GM12875 (cell line): ENCODE results near the gene FUT3.

Source experiments
- H3K4me3 ChIP-seq: one replicate; pipeline ENCODE4 v1.5.1; 2011; ENCODE audit warnings: low read depth, low read length, control low read depth
- TF ChIP-seq, protein P1 (sequence below): IDR thresholded peaks from 2 replicates; pipeline ENCODE4 v1.5.1; 2011; ENCODE audit warnings: low read depth, mild to moderate bottlenecking, control low read depth, inconsistent platforms, low read length, moderate library complexity, borderline replicate concordance; ENCODE audit not compliant: insufficient read depth

FUT3 gene

DNA sequence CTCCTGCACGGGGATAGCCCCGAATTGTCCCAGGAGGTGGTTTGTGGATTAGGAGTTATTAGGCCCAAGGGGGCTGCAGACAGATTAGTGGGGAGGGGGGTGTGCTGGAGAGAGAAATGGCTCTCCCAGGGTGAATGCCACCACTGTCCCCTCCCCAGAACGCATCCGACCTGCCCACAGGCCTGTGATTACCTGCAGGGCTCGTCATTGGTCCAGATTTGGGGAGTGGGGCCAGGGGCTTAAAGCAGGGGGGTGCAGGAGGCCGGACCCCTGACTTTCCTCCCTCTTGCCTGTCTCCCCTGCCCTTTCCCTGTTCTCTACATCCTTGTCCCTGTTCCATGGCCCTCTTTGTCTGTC lies 45.1 kb downstream of the FUT3 start:
- no peak overlapping the region for H3K4me3 ChIP-seq
- TF ChIP-seq, protein P1, sequence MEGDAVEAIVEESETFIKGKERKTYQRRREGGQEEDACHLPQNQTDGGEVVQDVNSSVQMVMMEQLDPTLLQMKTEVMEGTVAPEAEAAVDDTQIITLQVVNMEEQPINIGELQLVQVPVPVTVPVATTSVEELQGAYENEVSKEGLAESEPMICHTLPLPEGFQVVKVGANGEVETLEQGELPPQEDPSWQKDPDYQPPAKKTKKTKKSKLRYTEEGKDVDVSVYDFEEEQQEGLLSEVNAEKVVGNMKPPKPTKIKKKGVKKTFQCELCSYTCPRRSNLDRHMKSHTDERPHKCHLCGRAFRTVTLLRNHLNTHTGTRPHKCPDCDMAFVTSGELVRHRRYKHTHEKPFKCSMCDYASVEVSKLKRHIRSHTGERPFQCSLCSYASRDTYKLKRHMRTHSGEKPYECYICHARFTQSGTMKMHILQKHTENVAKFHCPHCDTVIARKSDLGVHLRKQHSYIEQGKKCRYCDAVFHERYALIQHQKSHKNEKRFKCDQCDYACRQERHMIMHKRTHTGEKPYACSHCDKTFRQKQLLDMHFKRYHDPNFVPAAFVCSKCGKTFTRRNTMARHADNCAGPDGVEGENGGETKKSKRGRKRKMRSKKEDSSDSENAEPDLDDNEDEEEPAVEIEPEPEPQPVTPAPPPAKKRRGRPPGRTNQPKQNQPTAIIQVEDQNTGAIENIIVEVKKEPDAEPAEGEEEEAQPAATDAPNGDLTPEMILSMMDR: no peak

DNA sequence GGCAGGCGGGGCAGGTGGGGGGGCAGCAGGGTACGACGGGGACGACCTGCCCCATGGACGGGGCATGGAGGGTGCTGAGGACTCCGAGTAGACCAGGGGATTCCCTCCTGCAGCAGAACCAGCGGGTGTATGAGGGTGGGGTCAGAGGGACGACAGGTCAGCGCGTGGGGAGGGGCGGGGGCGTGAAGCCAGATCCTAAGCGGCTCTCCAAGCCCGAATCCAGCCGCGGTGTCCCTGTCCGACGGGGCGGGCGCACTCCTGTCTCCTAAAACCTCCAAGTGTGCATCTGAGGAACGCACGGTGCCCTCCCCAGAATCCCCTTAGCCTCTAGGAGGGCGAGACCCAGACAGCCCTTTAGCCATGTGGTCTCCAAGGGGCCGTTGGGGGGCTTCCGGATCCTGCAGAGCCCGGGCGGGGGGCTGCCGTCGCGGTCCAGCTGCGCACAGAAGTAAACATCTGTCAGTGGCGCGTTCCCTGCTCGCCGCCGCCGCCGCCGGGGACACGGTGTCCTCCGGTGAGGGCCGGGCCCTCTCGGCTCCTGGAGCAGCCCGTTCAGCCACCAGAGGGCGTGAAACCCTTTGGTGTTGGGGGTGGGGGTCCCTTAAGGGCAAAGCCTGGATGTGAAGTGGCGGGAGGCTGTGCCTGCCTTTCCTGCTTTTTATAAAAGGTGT lies 45.7 kb downstream of the FUT3 start:
- H3K4me3 ChIP-seq: no peak overlapping the region
- TF ChIP-seq, protein P1: peak; percentile 61

DNA sequence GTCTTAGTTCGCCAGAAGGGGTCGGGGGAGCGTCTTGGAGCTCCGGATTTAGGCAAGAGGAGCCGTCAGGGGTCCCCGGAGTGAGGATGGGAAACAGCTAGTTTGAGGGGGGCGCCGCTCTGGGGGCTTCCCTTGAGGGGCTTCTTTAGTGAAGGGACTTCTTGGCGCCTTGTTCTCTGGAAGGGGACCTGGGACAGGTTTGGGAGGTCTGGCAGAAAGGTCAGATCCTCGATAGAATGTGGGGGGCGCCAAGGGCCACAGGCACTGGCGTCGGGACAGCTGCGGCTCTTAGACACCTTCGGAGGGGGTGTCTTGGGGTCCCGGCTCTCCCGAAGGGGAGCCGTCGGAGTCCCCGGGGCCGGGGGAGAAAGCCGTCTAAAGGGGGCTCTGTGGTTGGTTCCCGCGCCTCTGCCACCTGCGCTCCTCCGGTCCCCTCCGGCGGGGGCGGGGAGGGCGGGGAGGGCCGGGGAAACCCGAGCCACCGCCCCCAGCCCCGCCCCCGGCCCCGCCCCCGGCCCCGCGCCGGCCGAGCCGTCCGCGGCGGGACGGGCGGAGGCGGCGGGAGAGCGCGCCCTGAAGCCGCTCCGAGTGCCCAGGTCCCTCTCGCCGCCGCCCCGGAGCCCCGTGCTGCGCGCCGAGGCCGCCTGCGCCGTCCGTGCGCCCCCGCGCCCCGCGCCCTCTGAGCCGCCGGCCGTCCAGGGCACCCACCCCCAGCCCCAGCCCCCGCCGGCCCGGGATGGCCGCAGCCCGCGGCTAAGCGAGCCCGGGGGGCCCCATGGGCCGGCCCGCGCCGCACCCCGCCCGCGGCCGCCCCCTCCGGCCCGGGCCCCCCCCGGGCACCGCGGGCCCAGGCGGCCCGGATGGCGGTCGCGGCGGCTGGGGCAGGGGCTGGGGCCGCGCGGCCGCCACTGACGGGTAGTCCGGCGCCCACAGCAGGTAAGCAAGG lies 46.5 kb downstream of the FUT3 start, which contains the start of gene NRTN:
Gene NRTN, plus strand, starts transcription at position 552 of the 946 bp plus-strand sequence. CDS start 19,099 bp downstream, outside the sequence.
- TF ChIP-seq, protein P1: no peak
- no peak within 1 kb of the TSS for H3K4me3 ChIP-seq

DNA sequence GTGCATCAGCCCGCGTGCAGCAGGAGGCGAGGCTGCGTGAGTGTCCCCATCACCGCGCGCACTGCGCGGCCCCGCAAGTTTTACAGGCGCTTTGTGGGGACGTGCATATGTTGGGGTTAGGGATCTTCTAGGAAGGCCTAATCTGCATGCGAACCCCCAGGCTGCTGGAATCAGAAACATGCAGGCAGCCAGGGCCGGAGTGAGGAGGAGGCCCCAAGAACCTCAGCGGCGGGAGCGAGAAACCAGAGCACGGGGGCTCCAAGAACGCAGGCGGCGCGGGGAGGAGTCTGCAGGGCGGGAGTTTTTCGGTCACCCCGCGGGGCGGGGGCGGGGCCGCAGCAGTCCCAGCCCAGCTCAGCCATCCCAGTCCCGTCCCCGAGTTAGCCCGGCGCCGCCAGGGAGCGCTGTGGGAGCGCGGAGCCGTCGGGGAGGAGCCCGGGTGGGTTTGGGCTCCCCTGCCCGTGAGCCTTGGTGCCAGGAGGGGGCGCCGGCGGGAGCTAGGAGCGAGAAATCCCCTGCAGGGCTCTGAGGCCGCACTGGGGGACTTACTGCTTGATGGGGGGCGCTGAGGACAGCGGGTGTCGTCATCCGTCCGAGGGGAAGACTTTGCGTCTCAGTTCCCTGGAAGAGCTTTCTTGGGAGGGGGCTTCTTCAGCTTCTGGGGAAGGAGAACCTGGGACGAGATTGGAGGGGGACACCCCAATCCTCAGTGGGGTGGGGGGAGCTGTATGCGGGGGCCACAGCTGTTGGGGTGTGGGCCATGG lies 47.3 kb downstream of the FUT3 start:
- no peak overlapping the region for H3K4me3 ChIP-seq
- TF ChIP-seq, protein P1: peak; percentile 98

DNA sequence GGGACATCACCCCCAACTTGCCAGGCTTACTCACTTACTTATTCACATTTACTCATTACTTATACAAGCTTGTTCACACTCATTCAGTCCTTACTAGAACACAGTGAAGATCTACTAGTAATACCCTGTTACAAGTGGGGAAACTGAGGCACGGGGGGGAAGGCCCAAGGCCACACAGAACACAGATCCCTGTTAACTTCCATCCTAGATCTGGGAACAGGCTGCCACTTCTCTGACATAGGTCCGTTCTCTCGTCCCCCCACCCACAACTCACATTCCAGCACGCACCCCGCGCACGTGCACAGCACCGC lies 47.9 kb downstream of the FUT3 start:
- TF ChIP-seq, protein P1: no peak
- H3K4me3 ChIP-seq: no peak overlapping the region

DNA sequence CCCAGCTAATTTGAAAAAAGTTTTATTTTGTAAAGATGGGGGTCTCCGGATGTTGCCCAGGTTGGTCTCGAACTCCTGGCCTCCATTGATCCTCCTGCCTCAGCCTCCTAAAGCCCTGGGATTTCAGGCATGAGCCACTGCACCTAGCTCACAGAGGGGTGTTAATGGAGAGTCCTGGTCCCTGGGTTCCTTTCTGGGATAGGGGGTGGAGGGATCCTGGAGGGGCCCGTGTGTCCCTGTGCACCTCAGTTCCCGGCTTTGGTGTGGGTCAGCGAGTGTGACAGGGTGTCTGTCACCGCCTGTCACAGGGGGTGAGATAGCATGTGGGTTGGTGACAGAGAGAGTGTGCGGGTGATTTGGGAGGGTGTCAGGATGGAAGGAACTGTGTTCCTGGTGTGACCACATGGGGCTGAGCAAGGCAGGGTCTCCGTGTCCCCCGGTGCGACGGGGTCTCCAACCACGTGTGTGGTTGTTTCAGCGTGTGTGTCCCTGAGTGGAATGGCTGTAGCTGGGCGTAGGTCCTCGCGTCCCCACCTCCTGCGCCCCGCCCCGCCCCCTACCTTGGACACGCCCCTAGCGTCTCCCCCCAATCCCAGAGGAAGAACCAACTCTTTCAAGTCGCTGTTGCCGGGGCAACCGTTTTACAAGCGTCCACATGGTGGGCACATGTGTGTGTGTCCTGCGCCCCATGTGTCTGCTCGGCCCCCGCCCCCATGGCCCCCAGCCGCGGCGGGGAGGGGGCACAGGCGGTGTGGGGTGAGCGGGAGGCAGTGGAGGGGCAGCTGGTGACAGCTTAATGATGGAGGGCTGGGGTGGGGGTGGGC lies 49.2 kb downstream of the FUT3 start:
- TF ChIP-seq, protein P1: no peak

More for the DNA sequence above, 49.2 kb downstream of the FUT3 start:
- no peak overlapping the region for H3K4me3 ChIP-seq
